Measurements from ENCODE around the gene ZNF563.

ZNF563 gene

DNA sequence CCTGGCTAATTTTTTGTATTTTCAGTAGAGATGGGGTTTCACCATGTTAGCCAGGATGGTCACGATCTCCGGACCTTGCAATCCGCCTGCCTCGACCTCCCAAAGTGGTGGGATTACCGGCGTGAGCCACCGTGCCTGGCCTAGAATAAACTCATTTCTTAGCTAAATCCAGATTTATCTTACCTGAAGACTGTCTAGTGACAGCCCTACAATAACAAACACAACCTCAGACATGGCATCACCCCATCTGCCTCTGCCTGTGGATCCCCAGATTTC, 43.7 kb downstream of the ZNF563 start:
- DNase-seq (ENCODE audit: extremely low read depth, low read depth): no peak
- TF ChIP-seq, protein P1, sequence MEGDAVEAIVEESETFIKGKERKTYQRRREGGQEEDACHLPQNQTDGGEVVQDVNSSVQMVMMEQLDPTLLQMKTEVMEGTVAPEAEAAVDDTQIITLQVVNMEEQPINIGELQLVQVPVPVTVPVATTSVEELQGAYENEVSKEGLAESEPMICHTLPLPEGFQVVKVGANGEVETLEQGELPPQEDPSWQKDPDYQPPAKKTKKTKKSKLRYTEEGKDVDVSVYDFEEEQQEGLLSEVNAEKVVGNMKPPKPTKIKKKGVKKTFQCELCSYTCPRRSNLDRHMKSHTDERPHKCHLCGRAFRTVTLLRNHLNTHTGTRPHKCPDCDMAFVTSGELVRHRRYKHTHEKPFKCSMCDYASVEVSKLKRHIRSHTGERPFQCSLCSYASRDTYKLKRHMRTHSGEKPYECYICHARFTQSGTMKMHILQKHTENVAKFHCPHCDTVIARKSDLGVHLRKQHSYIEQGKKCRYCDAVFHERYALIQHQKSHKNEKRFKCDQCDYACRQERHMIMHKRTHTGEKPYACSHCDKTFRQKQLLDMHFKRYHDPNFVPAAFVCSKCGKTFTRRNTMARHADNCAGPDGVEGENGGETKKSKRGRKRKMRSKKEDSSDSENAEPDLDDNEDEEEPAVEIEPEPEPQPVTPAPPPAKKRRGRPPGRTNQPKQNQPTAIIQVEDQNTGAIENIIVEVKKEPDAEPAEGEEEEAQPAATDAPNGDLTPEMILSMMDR (IDR thresholded peaks at IDR 0.05; ENCODE audit: low read depth, low read length): no peak

DNA sequence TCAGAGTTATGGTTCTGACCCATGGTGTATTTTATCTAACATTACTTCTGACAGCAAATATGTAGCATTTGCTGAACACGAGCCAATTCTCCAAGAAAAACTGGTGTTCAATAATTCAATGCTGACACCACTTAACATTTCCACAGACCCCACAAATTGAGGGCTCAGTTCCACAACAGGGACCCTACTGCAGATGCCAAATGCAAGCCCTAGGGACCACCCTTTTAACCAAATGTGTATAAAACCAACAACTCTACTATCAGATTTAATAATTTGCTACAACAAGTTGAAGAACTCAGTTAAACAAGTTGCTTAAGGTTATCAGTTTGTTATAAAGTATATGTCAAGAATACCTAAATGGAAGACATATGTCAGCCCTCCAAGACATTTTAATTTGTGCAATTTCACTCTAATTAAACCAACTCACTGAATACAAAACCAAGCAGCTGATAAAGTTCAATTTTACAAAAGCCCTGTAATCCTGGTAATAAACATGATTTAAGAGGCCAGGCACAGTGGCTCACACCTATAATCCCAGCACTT, 45.4 kb downstream of the ZNF563 start:
- TF ChIP-seq, protein P1 (IDR thresholded peaks at IDR 0.05; ENCODE audit: low read depth, low read length): no peak
- no peak for DNase-seq (ENCODE audit: extremely low read depth, low read depth)

DNA sequence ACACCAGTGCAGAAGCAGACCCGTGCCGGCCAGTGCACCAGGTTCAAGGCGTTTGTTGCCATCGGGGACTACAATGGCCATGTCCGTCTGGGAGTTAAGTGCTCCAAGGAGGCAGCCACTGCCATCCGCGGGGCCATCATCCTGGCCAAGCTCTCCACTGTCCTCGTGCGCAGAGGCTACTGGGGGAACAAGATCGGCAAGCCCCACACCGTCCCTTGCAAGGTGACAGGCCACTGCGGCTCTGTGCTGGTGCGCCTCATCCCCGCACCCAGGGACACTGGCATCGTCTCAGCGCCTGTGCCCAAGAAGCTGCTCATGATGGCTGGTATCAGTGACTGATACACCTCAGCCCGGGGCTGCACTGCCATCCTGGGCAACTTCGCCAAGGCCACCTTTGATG, 48.8 kb downstream of the ZNF563 start:
- TF ChIP-seq, protein P1 (IDR thresholded peaks at IDR 0.05; ENCODE audit: low read depth, low read length): no peak
- DNase-seq (ENCODE audit: extremely low read depth, low read depth): no peak

DNA sequence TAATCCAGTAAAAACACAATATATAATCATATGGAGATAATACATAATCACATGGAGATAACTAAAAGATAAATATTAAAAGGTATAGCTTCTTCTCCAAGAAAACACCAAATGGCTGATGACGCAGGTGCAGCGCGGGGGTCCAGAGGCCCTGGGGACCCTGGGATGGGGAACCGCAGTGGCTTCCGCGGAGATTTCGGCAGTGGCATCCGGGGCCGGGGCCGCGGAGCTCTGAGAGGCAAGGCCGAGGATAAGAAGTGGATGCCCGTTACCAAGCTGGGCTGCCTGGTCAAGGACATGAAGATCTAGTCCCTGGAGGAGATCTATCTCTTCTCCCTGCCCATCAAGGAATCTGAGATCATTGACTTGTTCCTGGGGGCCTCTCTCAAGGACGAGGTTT, 49.2 kb downstream of the ZNF563 start:
- DNase-seq (ENCODE audit: extremely low read depth, low read depth): no peak
- TF ChIP-seq, protein P1 (IDR thresholded peaks at IDR 0.05; ENCODE audit: low read depth, low read length): no peak

DNA sequence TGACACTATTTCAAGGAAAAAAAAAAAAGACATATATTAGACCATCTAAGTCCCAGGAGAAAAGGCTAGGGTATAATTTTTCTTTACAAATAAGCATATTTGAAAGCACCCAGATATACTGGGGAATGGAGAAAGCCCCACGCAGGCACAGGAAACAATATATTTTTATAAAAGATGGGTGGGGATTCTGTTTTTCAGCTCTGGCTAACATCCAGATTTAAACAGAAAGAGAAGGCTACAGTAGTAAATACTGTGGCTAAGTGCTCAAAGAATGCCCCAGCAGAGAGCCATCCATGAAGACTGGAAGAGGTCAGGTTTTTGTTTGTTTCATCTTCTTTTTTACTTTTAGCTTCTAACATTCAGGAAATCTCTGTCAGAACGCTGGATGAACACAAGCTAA, 54.7 kb downstream of the ZNF563 start:
- no peak for DNase-seq (ENCODE audit: extremely low read depth, low read depth)
- TF ChIP-seq, protein P1 (IDR thresholded peaks at IDR 0.05; ENCODE audit: low read depth, low read length): no peak

DNA sequence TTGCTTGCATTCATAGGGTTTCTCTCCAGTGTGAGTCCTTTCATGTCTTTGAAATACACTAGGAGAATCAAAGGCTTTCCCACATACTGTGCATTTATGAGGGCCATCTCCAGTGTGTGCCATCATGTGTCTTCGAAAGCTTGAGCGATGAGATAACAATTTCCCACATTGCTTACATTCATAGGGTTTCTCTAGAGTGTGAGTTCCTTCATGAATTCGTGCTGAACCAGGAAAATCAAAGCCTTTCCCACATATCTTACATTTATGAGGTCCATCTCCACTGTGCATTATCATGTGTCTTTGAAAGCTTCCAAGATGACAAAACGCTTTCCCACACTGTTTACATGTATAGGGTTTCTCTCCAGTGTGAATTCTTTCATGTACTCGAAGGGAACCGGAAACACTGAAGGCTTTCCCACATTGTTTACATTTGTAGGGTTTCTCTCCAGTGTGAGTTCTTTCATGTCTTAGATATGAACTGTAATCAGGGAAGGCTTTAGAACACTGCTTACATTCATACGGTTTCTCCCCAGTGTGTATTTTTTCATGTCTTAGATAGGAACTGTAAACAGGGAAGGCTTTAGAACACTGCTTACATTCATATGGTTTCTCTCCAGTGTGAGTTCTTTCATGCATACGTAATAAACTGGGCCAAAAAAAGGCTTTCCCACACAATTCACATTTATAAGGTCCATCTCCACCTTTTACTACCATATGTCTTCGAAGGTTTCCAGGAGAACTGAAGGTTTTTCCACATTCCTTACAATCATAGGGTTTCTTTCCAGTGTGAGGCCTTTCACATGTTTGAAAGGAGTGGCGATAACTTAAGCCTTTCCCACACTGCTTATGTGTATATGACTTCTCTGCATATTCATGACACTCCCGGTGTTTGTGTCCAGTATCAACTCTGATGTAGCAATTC, 60.2 kb downstream of the ZNF563 start:
- TF ChIP-seq, protein P1 (IDR thresholded peaks at IDR 0.05; ENCODE audit: low read depth, low read length): no peak
- no peak for DNase-seq (ENCODE audit: extremely low read depth, low read depth)

DNA sequence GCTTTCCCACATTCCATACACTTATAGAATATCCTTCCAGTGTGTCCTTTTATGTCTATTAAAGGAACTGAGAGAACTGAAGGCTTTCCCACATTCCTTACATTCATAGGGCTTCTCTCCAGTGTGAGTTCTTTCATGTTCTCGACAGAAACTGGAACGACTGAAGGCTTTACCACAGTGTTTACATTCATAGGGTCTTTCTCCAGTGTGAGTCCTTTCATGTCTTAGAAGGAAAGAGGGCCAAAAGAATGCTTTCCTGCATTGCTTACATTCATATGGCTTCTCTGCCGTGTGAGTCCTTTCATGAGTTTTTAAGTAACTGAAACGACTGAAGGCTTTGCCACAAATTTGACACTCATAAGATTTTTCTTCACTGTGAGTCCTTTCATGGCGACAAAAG, 61.0 kb downstream of the ZNF563 start:
- TF ChIP-seq, protein P1 (IDR thresholded peaks at IDR 0.05; ENCODE audit: low read depth, low read length): no peak
- no peak for DNase-seq (ENCODE audit: extremely low read depth, low read depth)
